CD14-positive monocyte (primary cell): Measurements from ENCODE around the gene WFIKKN2. TPM values are rescaled to one million over a fixed set of nuclear protein-coding genes. Genes with fewer than 3 reads are reported as not detected.

Experiments used
- DNase-seq, 3 donors: peaks; one replicate each; pipeline ENCODE4 v3.0.0-alpha.2; 2011 to 2022
- H2AFZ ChIP-seq: 2 replicates; pipeline ENCODE4 v1.6.0; 2012; ENCODE audit warnings: mild to moderate bottlenecking, low read depth, low read length, inconsistent platforms; ENCODE audit not compliant: insufficient read depth, poor library complexity, severe bottlenecking
- H3K27ac ChIP-seq, 2 donors: 1 replicate in 1 of 2; 2 replicates in 1 of 2; pipeline ENCODE4 v1.5.1; 2012 to 2013; ENCODE audit warnings: low read length in 2 of 2, control low read depth in 1 of 2, inconsistent platforms in 1 of 2, low read depth in 1 of 2, mild to moderate bottlenecking in 1 of 2
- H3K27me3 ChIP-seq, 2 donors: one replicate each; pipeline versions ENCODE4 v1.6.0 to v1.6.1; 2011 to 2013; ENCODE audit warnings: low read length in 2 of 2; ENCODE audit not compliant: control insufficient read depth in 2 of 2, insufficient read depth in 2 of 2
- H3K36me3 ChIP-seq, 2 donors: replicated peaks in 1 of 2; 1 replicate in 1 of 2; 2 replicates in 1 of 2; pipeline versions ENCODE4 v1.5.1 to v1.6.1; 2012 to 2013; ENCODE audit warnings: low read length in 2 of 2, control low read depth in 1 of 2, inconsistent platforms in 1 of 2, mild to moderate bottlenecking in 1 of 2; ENCODE audit not compliant: insufficient read depth in 2 of 2, control insufficient read depth in 1 of 2
- H3K4me1 ChIP-seq, 2 donors: 1 replicate in 1 of 2; 2 replicates in 1 of 2; pipeline versions ENCODE4 v1.5.1 to v1.6.1; 2012 to 2013; ENCODE audit warnings: low read length in 2 of 2, control low read depth in 1 of 2, inconsistent platforms in 1 of 2, mild to moderate bottlenecking in 1 of 2, moderate library complexity in 1 of 2; ENCODE audit not compliant: insufficient read depth in 2 of 2, control insufficient read depth in 1 of 2
- H3K4me2 ChIP-seq: replicated peaks from 2 replicates; pipeline ENCODE3; 2012; ENCODE audit warnings: low read length, moderate library complexity, mild to moderate bottlenecking; ENCODE audit not compliant: poor library complexity, severe bottlenecking; ENCODE audit errors: extremely low read depth
- H3K4me3 ChIP-seq, 3 experiments: fragments of 200-600 bp in 1 of 3; sonication (generic) in 1 of 3; replicated peaks in 1 of 3; 1 replicate in 2 of 3; 2 replicates in 1 of 3; pipeline ENCODE4 v1.5.1; 2011 to 2013; ENCODE audit warnings: low read length in 3 of 3, mild to moderate bottlenecking in 3 of 3, control low read depth in 2 of 3, low read depth in 2 of 3, inconsistent platforms in 1 of 3, moderate library complexity in 1 of 3
- H3K79me2 ChIP-seq: 2 replicates; pipeline ENCODE4 v1.6.0; 2012; ENCODE audit warnings: mild to moderate bottlenecking, control low read depth, inconsistent platforms, low read length, moderate library complexity; ENCODE audit not compliant: insufficient read depth
- H3K9ac ChIP-seq: 2 replicates; pipeline ENCODE4 v1.6.0; 2017; ENCODE audit warnings: low read length, mild to moderate bottlenecking; ENCODE audit not compliant: insufficient read depth, poor library complexity, severe bottlenecking
- H3K9me3 ChIP-seq, 2 donors: replicated peaks in 1 of 2; 1 replicate in 1 of 2; 2 replicates in 1 of 2; pipeline versions ENCODE4 v1.5.1 to v1.6.1; 2012 to 2013; ENCODE audit warnings: low read length in 2 of 2, control low read depth in 1 of 2; ENCODE audit not compliant: control insufficient read depth in 1 of 2, insufficient read depth in 1 of 2
- H4K20me1 ChIP-seq: 2 replicates; pipeline ENCODE4 v1.6.0; 2012; ENCODE audit warnings: mild to moderate bottlenecking, low read length, control low read depth, moderate library complexity; ENCODE audit not compliant: insufficient read depth
- H3K27ac Mint-ChIP-seq, 7 donors: one replicate each; pipeline ENCODE4 v1.8.0; 2020; ENCODE audit warnings: mild to moderate bottlenecking in 7 of 7, mixed read lengths in 7 of 7, moderate library complexity in 6 of 7, inconsistent platforms in 2 of 7
- H3K27me3 Mint-ChIP-seq, 3 donors: one replicate each; pipeline ENCODE4 v1.8.0; 2021 to 2022; ENCODE audit warnings: low read depth in 3 of 3, mild to moderate bottlenecking in 3 of 3, mixed read lengths in 3 of 3, moderate library complexity in 3 of 3, inconsistent platforms in 1 of 3
- H3K36me3 Mint-ChIP-seq, 2 donors: one replicate each; pipeline ENCODE4 v1.8.0; 2020; ENCODE audit warnings: mixed read lengths in 2 of 2, inconsistent platforms in 1 of 2, mild to moderate bottlenecking in 1 of 2
- H3K4me1 Mint-ChIP-seq: one replicate; pipeline ENCODE4 v1.8.0; 2020; ENCODE audit warnings: mild to moderate bottlenecking, mixed read lengths
- H3K4me3 Mint-ChIP-seq, 2 donors: one replicate each; pipeline ENCODE4 v1.8.0; 2020; ENCODE audit warnings: mild to moderate bottlenecking in 2 of 2, mixed read lengths in 2 of 2, moderate library complexity in 1 of 2
- H3K9me3 Mint-ChIP-seq, 7 donors: one replicate each; pipeline ENCODE4 v1.8.0; 2020 to 2022; ENCODE audit warnings: mixed read lengths in 7 of 7, mild to moderate bottlenecking in 6 of 7, moderate library complexity in 6 of 7, inconsistent platforms in 2 of 7
- CTCF ChIP-seq: fragments of 200-600 bp; IDR thresholded peaks from one replicate; pipeline ENCODE4 v1.8.0; 2022; ENCODE audit warnings: antibody characterized with exemption, mild to moderate bottlenecking
- WGBS: methylation state at CpG from one replicate; pipeline ENCODE4 v1.1.5; 2013; ENCODE audit warnings: missing lambda C conversion rate; ENCODE audit not compliant: insufficient coverage; 5-methylcytosine and 5-hydroxymethylcytosine counted together
- intact Hi-C, 2 donors: fragments of 100-400 bp; cut with micrococcal nuclease; formaldehyde crosslinking; loops; one replicate each; pipeline versions ENCODE4 v1.15.0 to v1.15.1; 2023
- polyA plus RNA-seq, 3 donors: library from polyadenylated mRNA; depleted of rRNA in 1 of 3; unstranded in 2 of 3; stranded (reverse) in 1 of 3; fragments of 300-500 nt in 2 of 3; fragments of >200 nt in 1 of 3; fragmentation: Illumina TruSeq in 2 of 3; gene quantifications; 1 replicate in 2 of 3; 2 replicates in 1 of 3; pipeline ENCODE4 v1.2.3, GENCODE V29; 2012 to 2021

The WFIKKN2 gene
- polyA plus RNA-seq, 3 donors, result 0.03 TPM; not detected in 2

DNA sequence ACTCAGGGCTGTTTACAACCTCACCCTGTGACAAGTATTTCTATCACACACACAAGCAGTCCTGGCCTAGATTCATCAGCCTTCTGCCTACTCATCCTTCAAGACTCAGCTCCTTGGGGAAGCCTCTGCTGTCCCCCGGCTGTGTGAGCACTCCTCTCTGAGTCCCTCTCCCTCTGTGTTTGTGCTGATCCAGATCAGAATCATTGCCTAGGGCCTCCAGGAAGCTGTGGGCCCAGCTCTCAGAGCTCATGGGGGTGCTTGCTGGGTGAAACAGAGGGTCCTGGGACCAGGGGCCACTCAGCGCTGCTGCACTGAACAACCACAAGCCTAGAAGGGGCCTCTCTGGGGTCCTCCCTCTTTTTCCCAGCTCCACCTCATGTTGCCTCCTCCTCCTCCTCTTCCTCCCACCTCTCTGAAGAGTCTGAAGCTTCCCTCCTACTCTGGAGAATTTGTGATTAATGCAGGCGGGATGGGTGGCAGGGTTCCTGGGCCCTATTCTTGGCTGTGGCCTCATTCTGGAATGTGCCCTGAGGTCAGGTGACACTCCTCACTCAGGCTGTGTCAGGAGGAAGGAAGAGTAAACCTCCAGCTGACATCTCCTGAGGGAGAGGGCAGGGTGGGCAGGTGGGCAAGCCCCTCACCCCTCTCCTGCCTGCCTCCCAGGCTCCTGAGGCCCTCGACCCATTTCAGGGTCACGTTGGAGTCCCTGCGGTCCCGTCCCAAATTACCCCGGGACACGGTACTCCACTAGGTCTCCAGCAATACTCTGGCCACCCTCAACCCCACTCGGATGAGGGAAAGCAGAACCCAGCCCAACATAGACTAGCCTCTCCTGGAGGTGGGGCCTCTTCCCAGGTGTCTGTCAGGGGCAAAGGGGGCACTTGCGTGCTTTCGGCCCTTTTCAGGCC is 10.1 kb downstream of the WFIKKN2 start:
- H3K9ac ChIP-seq, result no peak overlapping the region
- H3K27ac ChIP-seq, result no peak overlapping the region
- H3K4me3 Mint-ChIP-seq, result no peak overlapping the region
- H3K79me2 ChIP-seq, result no peaks in the 10 kb centered on the region
- no peak for TF ChIP-seq CTCF
- peaks cover 13 to 24% (median 18%) of the 10 kb centered on the region in 7 donors for H3K9me3 Mint-ChIP-seq
- WGBS, result 96% methylated on average over 7 of the region's 12 CpGs
- H3K27me3 Mint-ChIP-seq, result no peaks in the 10 kb centered on the region
- no peak for DNase-seq
- no peaks in the 10 kb centered on the region for H3K36me3 ChIP-seq
- H2AFZ ChIP-seq, result no peak overlapping the region
- H3K9me3 ChIP-seq, result peaks cover 17 to 22% of the 10 kb centered on the region in 2 donors
- H4K20me1 ChIP-seq, result no peaks in the 10 kb centered on the region
- H3K36me3 Mint-ChIP-seq, result peaks cover 3% of the 10 kb centered on the region in 2 donors
- H3K4me1 ChIP-seq, result no peaks in the 10 kb centered on the region
- intact Hi-C loops, result loop anchor here in 1 of 2 donors (10.0 kb wide), 1 partner anchor 301 kb away; the partner anchor contains the start of gene SPATA20
- no peak overlapping the region for H3K4me2 ChIP-seq
- H3K27ac Mint-ChIP-seq, result peak overlapping the region in 1 of 7 donors; percentile 74
- peaks cover 4% of the 10 kb centered on the region for H3K4me1 Mint-ChIP-seq
- no peaks in the 10 kb centered on the region for H3K27me3 ChIP-seq
- H3K4me3 ChIP-seq, result no peak overlapping the region

- H3K27me3 Mint-ChIP-seq, result no peaks in the 10 kb centered on the region
- intact Hi-C loops, result loop anchor here in 1 of 2 donors (10.0 kb wide), 1 partner anchor 303 kb away; the partner anchor contains the start of gene SPATA20
- WGBS, result 100% methylated on average over 1 of the region's 4 CpGs
These were observed 12.2 kb downstream of the WFIKKN2 start for GRCh38 chr17:50847566-50847965.

More at GRCh38 chr17:50847566-50847965, 12.2 kb downstream of the WFIKKN2 start:
- Histone ChIP-seq H3K4me1 (peaks cover 13 to 14% of the 10 kb centered on the region in 2 donors), H4K20me1 (no peaks in the 10 kb centered on the region), H3K4me3 (no peak overlapping the region), H3K4me2 (no peak overlapping the region), H3K27ac (no peak overlapping the region), H3K36me3 (no peaks in the 10 kb centered on the region), H2AFZ (no peak overlapping the region), H3K9me3 (peaks cover 17 to 22% of the 10 kb centered on the region in 2 donors), H3K9ac (no peak overlapping the region), H3K79me2 (no peaks in the 10 kb centered on the region), H3K27me3 (no peaks in the 10 kb centered on the region)
- Mint-ChIP-seq H3K9me3 (peaks cover 13 to 24% (median 18%) of the 10 kb centered on the region in 7 donors), H3K27ac (no peak overlapping the region), H3K4me3 (no peak overlapping the region), H3K4me1 (peaks cover 14% of the 10 kb centered on the region), H3K36me3 (peaks cover 3% of the 10 kb centered on the region in 2 donors)
- DNase-seq, result no peak
- TF ChIP-seq CTCF, result no peak
